ENCODE results near the gene ARID3B. TPM values are rescaled to one million over a fixed set of nuclear protein-coding genes. Genes with fewer than 3 reads are reported as not detected.

The ARID3B gene
- total RNA-seq, 1 donor from 2014 or later, result 2.5 TPM

DNA sequence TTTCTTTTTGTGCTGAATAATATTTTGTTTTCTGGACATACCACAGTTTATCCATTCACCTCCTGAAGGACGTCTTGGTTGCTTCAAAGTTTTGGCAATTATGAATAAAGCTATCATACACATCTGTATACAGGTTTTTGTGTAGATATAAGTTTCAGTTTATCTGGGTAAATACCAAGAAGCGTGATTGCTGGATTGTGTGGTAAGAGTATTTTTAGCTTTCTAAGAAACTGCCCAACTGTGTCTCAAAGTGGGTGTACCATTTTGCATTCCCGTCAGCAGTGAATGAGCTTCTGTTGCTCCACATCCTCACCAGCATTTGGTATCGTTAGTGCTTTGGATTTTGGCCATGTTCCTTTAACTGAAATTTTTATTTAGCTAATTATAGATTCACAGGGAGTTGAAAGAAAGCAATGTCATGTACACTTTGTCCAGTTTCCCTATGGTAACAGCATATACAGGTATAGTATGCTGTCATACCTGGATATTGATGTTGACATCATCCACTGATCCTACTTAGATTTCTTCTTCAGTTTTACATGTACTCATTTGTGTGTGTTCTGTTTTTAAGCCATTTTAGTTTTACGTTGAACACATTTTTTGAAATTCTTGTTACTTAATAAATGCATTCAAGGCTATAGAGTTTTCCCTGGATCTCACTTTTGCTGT, 11.9 kb downstream of the ARID3B start:
- H3K36me3 Mint-ChIP-seq (ENCODE audit: low read depth), result peaks cover 8% of the 10 kb centered on the region
- no peak overlapping the region for H3K4me3 Mint-ChIP-seq (ENCODE audit: unreplicated experiment)
- no peak overlapping the region for H3K27ac Mint-ChIP-seq (ENCODE audit: unreplicated experiment)

DNA sequence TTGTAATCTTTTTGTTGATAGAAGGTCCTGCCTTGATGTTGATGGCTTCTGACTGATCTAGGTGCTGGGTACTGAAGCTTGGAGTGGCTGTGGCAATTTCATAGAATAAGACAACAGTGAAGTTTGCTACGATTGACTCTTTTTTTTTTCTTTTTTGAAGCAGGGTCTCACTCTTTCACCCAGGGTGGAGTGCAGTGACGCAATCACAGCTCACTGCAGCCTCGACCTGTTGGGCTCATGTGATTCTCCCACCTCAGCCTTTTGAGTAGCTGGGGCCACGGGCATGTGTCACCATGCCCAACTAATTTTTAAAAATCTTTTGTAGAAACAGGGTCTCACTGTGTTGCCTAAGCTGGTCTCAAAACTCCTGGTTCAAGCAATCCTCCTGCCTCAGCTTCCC, 14.2 kb downstream of the ARID3B start:
- Mint-ChIP-seq H3K36me3 (ENCODE audit: low read depth) (peaks cover 3% of the 10 kb centered on the region), H3K27me3 (ENCODE audit: low read depth) (peaks cover 7% of the 10 kb centered on the region), H3K4me1 (ENCODE audit: low read depth) (peaks cover 4% of the 10 kb centered on the region), H3K9me3 (ENCODE audit: low read depth) (no peaks in the 10 kb centered on the region), H3K4me3 (ENCODE audit: unreplicated experiment) (no peak overlapping the region), H3K27ac (ENCODE audit: unreplicated experiment) (no peak overlapping the region)
- TF ChIP-seq, protein P1, sequence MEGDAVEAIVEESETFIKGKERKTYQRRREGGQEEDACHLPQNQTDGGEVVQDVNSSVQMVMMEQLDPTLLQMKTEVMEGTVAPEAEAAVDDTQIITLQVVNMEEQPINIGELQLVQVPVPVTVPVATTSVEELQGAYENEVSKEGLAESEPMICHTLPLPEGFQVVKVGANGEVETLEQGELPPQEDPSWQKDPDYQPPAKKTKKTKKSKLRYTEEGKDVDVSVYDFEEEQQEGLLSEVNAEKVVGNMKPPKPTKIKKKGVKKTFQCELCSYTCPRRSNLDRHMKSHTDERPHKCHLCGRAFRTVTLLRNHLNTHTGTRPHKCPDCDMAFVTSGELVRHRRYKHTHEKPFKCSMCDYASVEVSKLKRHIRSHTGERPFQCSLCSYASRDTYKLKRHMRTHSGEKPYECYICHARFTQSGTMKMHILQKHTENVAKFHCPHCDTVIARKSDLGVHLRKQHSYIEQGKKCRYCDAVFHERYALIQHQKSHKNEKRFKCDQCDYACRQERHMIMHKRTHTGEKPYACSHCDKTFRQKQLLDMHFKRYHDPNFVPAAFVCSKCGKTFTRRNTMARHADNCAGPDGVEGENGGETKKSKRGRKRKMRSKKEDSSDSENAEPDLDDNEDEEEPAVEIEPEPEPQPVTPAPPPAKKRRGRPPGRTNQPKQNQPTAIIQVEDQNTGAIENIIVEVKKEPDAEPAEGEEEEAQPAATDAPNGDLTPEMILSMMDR (IDR thresholded peaks at IDR 0.05), result no peak
- no peak for DNase-seq (ENCODE audit: low spot score)

More for the DNA sequence above, 11.9 kb downstream of the ARID3B start:
- Mint-ChIP-seq H3K4me1 (ENCODE audit: low read depth) (peaks cover 7% of the 10 kb centered on the region), H3K27me3 (ENCODE audit: low read depth) (peaks cover 17% of the 10 kb centered on the region), H3K9me3 (ENCODE audit: low read depth) (no peaks in the 10 kb centered on the region)
- no peak for DNase-seq (ENCODE audit: low spot score)
- TF ChIP-seq, protein P1 (IDR thresholded peaks at IDR 0.05), result no peak

DNA sequence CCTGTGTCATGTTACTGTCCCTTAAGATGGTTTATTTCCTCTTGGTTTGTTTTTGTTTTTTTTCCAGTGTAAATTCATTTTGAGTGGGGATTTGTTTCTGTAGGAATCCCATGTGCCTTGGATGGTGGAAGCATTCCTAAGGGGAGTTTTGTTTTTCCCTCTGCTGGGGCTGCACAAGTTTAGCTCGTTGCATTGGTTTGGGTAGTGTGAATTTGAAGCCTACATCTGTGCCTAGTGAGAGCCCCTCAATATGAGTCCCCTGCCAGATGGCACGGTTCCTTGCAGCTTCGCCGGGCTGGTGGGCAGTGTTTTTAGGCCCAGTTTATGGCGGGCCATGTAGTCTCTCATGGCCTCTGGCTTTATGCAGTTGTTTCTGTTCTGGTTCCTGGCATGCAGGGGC, 17.7 kb downstream of the ARID3B start:
- no peaks in the 10 kb centered on the region for H3K9me3 Mint-ChIP-seq (ENCODE audit: low read depth)
- H3K36me3 Mint-ChIP-seq (ENCODE audit: low read depth), result peaks cover 3% of the 10 kb centered on the region
- no peak overlapping the region for H3K27ac Mint-ChIP-seq (ENCODE audit: unreplicated experiment)
- H3K4me3 Mint-ChIP-seq (ENCODE audit: unreplicated experiment), result no peak overlapping the region
- DNase-seq (ENCODE audit: low spot score), result no peak
- peaks cover 4% of the 10 kb centered on the region for H3K4me1 Mint-ChIP-seq (ENCODE audit: low read depth)
- TF ChIP-seq, protein P1 (IDR thresholded peaks at IDR 0.05), result no peak
- H3K27me3 Mint-ChIP-seq (ENCODE audit: low read depth), result no peaks in the 10 kb centered on the region

DNA sequence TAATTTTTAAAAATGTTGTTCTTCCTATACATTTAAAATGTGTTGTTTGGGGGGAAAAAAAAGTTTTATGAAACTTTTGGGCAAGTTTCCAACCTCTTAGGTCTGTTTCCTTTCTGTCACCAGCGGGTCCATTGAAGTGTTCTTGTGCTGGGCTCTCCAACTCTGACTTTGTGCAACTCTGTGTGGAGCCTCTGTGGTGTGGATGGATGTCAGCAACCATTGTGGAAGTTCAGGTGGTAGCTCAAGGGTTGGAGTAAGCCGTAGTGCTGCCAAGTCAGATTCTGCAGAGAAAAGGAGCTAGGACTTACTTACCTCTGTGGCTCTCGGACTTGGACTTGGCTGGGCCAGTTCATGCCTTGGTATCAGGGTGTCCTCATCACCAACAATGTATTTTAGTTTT, 22.4 kb downstream of the ARID3B start:
- Mint-ChIP-seq H3K9me3 (ENCODE audit: low read depth) (no peaks in the 10 kb centered on the region), H3K27me3 (ENCODE audit: low read depth) (no peaks in the 10 kb centered on the region), H3K4me3 (ENCODE audit: unreplicated experiment) (no peak overlapping the region), H3K36me3 (ENCODE audit: low read depth) (peaks cover 3% of the 10 kb centered on the region), H3K27ac (ENCODE audit: unreplicated experiment) (no peak overlapping the region), H3K4me1 (ENCODE audit: low read depth) (peaks cover 19% of the 10 kb centered on the region)
- no peak for DNase-seq (ENCODE audit: low spot score)
- TF ChIP-seq, protein P1 (IDR thresholded peaks at IDR 0.05), result no peak

DNA sequence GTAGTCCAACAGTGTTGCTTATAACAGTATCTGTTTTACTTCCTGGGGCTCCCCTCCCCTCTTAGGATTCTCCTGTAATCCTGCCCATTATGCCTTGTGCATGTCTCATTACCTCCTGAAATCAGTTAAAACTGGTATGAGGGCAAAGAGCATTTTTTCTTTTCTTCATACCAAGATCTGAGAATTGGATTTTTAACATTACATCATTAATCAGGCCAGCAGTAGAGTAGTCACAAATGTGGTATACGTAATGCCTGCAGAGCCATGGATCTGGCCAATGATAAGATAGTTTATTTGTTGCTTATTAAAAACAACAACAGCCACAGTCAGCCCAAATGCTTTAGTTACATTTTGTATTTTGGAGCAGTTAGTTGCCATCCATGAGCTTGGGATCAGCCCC, 23.2 kb downstream of the ARID3B start:
- DNase-seq (ENCODE audit: low spot score), result no peak
- Mint-ChIP-seq H3K9me3 (ENCODE audit: low read depth) (no peaks in the 10 kb centered on the region), H3K36me3 (ENCODE audit: low read depth) (peaks cover 3% of the 10 kb centered on the region), H3K4me3 (ENCODE audit: unreplicated experiment) (no peak overlapping the region), H3K27ac (ENCODE audit: unreplicated experiment) (no peak overlapping the region), H3K27me3 (ENCODE audit: low read depth) (no peaks in the 10 kb centered on the region), H3K4me1 (ENCODE audit: low read depth) (peaks cover 19% of the 10 kb centered on the region)
- TF ChIP-seq, protein P1 (IDR thresholded peaks at IDR 0.05), result no peak

Data from chondrocyte (in vitro differentiated cells).